Activated CD4-positive, alpha-beta T cell treated with anti-CD3 and anti-CD28 coated beads for 4 hours (primary cell): ENCODE data around the gene CPEB3.
"Not testable (repeated sequence)": the region's sequence is repeated elsewhere in the genome, so short reads cannot be mapped to it uniquely, and the experiment has no call there.

Experiments used
- DNase-seq, 2 donors: peaks; one replicate each; pipeline ENCODE4 v3.0.0-alpha.2; 2020

The CPEB3 gene

DNA sequence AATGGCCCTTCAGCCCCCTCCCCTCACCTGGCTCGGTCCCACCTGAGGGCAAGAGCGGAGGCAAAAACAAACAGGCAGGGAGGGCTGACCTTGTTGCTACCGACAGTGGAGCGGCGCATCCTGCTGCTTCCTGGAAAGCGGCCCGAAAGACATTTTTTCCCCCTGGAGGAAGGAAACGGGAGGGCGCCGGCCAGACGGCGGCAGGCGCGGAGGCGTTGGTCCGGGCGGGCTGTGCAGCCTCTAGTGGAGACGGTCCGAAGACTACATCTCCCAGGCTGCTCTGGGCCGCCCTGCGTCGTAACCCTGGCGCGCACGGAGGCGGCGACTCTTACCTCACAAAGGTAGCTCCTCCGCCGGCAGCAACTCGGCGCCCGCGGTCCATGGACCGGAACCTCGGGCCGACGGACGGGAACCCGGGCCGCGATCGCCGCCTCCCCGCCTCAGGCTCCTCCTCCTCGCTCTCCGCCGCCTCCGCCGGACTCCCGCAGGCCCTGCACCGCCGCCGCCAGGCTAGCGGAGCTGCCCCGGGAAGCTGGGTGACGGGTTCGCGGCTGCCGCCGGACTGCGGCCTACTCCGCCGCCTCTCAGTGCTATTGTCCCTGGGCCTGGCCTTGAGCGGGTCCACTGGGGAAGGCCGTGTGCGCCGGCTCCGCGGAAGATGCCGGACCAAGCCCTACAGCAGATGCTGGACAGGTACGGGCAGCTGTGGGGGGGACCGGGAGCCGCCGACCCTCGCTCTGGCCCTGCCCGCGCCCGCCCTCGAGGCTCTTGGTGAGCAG lies at the start of gene CPEB3, which contains the start of gene MARCHF5:
Gene CPEB3 (minus strand): TSS at position 242 of the 779 bp plus-strand sequence. CDS start 50,728 bp downstream, outside the sequence.
Gene MARCHF5 (plus strand): TSS at position 331 of the 779 bp plus-strand sequence. CDS start 328 bp downstream, at position 659.
- peak; percentile 86 for DNase-seq

DNA sequence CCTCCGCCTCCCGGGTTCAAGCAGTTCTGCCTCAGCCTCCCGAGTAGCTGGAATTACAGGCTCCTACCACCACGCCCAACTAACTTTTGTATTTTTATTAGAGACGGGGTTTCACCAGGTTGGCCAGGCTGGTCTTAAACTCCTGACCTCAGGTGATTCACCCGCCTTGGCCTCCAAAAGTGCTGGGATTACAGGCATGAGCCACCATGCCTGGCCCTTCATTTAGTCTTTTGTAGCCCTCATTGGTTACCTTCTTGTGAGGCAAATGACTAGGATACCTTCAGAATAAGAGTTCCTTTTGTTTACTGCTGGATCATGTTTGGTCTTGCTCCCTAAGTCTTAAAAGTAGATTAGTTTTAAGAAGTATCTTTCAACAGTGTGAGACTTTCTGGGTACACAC lies 39.0 kb upstream of the CPEB3 start:
- not testable (repeated sequence) for DNase-seq

DNA sequence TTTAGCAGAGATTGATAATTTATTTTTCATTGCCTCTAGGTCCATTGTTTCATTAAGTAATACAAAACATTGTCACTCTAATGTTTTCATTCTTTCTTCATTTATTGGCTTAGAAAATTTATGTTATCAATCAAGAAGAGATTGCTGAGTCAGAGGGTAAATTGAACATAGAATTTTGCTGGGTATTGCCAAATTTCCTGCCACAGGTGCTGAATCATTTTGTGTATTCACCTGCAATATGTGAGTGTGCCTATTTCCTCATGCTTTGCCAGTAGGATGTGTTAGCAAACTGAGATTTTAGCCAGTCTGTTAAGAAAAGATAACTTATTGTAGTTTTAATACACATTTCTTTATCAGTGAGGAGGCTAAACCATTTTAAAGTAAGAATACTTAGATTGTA lies 38.1 kb upstream of the CPEB3 start:
- DNase-seq = no peak

DNA sequence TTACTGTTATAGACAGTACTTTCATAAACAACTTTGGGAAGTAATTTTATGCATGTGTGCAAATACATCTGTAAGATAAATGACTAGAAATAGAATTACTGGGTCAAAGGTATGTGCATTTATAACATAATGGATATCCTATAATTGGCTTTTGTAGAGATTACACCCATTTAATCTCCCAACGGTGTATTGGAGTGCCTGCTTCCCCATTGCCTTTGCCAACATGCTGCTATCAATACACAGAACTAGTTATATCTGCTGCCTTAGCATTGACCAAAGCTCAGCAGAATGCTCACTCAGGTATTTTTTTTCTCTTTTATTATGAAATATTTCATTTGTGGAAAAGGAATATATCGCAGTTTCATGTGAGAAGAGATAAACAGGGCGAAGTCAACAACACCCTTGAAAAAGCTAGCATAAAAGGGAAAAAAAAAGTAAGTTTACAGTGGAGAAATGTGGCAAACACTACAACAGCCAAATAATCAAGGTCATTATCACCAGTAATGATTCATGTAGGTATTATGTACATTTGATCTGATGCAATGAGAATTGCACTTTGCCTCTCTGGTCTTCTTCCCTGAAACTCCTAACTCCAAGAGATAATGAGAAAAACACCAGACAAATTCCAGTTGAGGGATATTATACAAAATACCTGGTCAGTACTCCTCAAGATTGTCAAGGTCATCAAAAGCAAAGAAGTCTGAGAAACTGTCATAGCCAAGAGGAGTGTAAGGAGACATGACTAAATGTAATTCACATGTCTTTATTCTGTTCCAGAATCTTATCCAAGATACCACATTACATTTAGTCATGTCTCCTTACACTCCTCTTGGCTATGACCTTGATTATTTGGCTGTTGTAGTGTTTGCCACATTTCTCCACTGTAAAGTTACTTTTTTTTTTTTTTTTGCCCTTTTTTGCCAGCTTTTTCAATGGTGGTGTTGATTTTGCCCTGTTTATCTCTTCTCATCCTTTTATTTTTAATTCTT lies 36.9 kb upstream of the CPEB3 start:
- no peak for DNase-seq

DNA sequence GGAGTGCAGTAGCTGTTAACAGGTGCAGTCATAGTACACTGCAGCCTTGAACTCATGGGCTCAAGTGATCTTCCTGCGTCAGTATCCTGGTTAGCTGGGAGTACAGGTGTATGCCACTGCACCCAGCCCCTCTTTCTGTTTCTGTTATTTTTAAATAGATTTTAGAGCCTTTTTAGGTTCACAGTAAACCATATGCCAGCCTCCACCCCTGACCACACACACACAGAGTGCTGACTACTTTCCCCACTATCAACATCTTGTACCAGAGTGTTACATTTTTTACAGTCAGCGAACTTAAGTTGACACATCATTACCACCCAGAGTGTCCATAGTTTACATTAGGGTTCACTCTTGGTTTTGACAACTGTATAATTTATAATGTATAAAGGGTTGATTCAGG lies 32.2 kb upstream of the CPEB3 start:
- DNase-seq = no peak

DNA sequence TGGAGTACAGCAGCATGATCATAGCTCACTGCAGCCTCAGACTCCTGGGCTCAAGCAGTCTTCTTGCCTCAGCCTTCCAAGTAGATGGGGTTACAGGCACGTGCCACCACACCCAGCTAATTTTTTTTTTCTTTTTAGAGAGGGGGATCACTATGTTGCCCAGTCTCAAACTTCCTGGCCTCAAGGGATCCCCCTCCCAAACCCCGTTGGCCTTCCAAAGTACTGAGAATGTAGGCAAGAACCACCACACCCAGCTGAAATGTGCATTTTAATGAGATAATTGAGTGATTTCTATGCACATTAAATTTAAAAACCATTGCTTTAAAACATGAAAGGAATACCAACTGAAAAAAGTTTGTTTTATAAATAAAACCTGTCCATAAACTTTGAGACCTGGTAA lies 25.7 kb upstream of the CPEB3 start:
- DNase-seq = no peak

DNA sequence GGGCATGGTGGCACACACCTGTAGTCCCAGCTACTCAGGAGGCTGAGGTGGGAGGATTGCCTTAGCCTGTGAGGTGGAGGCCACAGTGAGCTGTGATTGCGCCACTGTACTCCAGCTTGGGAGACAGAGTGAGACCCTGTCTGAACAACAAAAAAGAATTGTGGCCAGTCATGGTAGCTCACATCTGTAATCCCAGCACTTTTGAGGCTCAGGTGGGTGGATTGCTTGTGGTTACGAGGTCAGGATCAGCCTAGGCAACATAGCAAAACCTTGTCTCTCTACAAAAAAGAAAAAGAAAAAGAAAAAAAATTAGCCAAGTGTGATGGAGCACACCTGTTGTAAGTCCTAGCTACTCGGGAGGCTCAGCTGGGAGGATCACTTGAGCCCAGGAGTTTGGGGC lies 22.9 kb upstream of the CPEB3 start:
- no peak for DNase-seq

DNA sequence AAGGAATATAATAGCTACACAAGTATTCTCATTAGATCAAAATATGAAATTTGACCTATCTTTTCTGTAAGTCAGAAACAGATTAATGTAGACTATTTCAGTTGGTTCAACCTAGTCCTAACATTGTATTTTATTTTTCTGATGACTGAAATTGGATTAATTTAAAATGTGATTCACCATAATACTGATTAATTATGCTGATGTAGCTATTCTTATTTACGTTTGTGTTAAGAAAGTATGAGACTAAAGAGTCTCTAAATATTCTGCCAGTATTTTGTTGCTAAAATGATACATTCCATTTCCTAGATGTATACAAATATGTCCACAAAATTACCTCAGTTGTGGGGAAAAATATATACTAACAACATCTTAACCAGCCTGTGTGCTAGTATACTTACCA lies 18.4 kb upstream of the CPEB3 start:
- no peak for DNase-seq

DNA sequence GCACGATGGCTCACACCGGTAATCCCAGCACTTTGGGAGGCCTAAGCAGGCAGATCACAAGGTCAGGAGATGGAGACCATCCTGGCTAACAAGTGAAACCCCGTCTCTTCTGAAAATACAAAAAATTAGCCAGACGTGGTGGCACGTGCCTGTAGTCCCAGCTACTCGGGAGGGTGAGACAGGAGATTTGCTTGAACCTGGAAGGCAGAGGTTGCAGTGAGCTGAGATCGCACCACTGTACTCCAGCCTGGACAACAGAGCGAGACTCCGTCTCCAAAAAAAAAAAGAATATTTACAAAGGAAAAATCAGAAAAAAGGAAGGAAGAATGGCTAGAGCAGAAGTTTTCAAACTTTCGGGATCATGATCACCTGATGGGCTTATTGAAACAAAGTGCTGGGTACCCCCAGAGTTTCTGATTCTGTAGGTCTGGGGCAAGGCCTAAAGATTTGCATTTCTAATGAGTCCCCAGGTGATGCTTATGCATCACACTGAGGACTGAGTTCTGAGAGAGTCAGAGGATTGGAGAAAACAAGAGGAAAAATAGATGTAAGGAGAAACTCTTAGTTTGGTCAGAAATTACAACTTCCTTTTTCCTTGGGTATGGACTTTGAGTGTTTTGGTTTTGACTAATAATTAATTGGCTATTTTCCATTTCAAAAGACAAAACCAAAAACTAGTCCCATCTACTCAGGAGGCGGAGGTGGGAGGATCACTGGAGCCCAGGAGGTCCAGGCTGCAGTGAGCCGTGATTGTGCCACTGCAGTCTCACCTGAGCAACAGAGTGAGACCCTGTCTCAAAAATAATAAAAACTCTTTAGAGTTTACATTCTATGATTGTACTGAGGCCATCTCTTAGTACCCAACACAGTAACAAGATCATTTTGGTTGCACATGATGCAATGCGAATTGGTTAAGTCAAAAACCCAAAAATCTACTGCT lies 14.5 kb upstream of the CPEB3 start:
- no peak for DNase-seq

DNA sequence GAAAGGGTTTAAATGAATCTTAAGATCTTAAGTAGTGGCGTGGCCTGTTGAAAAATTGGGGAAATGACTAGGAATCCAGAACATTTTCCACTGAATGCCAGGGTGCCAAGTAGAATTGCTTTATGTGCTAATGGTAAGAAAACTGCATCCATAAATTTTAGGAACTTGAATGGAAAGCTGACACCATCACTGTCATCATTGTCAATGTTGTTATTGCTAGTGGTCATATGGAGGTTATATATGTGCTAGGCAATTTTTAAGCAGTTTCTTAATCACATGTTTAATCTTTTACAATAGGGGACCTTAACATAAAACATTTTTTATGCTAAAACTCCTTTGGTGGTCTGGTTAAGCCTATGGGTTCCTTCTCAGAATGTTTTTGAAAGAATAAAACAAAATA lies 13.2 kb upstream of the CPEB3 start:
- no peak for DNase-seq

DNA sequence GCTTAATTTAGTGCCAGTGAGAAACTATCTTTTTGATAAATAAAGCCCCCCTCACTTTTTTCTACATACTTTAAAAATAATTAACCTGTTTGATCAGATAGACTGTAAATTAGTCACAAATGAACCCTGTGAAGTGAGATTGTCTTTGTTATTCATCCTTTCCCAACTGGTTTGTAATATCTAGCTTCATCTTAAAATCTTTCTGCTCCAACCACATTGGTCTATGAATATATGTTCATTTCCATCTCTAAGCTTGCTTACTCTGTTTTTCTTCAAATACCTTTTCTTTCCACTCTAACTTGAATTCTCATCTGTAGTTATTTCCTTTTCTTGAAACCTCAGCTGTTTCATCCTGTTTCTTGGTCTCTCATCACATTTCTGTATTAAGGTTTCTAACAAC lies 12.2 kb upstream of the CPEB3 start:
- DNase-seq = no peak

DNA sequence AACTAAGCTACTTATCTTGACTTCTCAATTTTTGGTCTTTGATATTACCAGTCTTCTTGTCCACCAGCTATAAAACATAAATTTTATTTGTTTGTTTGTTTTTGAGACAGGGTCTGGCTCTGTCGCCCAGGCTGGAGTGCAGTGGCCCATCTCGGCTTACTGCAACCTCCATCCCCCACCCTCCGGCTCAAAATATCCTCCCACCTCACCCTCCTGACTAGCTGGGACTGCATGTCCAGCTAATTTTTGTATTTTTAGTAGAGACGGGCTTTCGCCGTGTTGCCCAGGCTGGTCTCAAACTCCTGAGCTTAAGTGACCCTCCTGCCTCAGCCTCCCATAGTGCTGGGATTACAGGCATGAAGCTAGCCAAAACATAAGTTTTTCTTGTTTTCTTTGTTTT lies 7.6 kb upstream of the CPEB3 start:
- DNase-seq = no peak

DNA sequence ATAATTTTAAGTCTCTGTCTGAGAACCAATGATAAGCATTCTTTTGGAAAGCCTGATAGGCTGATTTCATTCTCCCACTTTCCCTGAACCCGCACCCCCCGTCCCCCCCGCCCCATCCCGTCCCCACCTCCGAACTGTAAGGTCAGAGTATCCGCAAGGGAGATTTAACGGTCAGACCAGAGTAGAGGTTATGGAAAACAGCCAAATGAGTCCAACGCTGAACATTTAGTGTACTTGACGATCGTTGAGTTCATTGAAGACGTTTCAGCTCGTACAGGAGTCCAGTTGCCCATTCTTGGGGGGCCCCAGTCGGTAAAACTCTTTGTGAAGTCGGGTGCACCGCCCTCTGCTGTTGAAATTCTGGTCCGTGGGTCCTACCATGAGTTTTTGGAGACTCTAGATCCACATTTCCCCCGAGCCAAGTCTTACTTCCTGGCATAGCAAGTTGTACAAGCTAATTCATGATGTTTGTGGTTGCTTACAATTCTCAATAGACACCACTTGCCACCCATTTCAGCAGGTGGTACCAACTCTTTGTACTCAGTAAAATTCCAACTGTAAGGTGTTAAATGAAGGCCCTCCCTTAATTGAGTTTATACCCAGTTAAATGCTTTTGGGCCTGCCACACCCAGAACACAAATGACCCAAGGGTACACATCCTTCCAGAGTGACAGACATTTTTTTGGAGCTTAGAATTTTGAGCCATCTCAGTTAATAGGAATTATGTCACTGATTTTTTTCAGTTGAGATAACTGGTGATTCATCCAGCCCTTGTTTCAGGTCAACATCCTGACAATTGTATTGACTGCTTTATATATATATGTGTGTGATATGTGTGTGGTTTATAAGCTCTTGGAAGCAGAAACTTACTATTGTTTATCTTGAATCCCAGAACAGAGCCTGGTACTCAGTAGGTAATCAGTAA lies 1.3 kb upstream of the CPEB3 start:
- peak; percentile 26 to 30 for DNase-seq

DNA sequence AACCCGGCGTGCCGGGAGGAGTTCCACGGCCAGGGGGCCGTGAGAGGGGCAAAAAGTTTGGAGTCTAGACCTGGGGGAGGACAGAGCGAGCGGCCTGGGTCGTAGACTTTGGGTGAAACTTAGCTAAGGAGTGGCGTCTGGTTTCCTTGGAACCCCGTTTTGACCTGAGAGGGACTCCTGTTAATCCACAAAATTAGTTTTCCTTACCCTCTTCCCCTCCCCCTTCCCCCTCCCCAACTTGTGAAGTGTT lies 663 bp upstream of the CPEB3 start:
- no peak for DNase-seq

DNA sequence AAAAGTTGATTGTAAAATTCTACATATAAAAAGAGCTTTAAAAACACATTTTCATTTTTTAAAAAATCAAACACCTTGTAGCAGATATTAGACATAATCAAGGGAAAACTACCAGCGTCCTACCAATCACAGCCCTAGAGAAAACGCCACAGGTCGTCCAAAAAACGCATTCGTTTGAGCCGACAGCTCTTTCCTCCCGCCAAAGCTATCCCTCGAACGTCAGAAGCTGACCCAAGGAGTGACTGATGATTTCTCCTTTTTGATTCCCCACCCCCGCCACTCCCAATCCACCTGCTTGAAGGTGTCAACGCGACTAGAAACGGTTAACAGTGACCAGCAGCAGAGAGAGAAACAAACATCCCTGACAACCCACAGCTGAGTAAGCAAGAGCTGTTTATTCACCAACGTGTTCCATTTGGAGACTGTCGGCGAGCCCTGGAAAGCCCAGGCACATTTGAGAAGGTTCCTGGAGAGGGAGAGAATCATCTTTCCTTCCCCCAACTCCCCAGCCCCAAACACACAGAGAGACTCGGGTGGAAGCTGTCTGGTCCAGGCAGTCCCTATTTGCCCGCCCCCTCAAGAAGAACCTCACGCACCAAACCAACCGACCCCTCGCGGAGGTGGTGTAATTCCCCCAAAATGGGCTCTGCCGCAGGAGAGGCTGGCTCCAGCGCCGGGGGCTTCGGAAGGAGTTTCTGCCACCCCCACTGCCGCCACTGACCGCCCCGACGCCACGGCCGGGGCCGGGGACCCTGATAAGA lies 622 bp downstream of the CPEB3 start:
- DNase-seq = peak; percentile 3 to 18

DNA sequence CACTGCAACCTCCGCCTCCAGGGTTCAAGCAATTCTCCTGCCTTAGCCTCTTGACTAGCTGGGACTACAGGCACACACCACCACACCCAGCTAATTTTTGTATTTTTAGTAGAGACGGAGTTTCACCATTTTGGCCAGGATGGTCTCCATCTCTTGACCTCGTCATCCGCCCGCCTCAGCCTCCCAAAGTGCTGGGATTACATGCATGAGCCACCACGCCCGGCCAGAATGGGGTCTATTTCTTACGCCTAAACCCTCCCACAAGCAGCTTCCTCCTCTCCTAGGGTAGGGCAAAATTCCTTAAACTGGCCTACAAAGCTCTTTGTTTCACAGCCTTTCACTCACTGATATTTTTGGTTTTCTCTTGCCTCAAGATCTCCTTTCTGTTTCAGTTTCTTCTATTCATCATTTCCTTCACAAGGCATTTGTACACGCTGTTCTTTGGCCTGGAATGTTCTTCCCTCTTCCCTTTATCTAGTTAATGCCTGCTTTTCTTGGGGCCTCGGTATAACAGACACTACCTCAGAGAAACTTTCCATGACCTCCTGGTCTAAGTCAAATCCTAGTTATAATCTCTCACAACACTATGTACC lies 6.7 kb downstream of the CPEB3 start:
- no peak for DNase-seq

DNA sequence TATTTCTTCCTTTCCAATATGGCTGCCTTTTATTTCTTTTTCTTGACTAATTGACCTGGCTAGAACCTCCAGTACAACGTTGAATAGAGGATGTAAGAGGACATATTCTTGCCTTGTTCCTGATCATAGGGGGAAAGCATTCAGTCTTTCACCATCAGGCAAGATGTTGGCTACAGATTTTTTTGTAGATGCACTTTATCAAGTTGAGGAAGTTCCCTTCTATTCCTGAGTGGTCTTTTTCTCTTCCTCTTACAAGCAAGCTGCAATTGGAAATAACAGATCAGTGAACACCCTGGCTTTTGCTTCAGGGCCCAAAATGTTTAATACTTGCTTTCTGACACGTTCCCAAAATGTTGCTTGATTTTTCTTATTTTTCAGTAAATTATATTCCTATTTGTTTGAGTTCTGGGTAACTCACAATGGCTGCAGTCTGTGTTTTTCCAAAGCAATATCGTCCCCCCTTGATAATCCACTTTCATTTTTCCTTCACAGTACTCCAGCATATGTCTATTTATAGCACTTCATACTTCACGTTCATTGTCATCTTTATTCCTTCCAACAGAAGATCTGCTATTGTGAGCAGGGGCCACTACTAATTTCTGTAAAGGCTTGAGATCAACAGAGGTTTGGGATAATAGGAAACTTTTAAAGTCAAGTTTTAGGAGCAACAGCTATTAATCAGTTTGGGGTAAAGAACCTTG lies 11.7 kb downstream of the CPEB3 start:
- DNase-seq = no peak

DNA sequence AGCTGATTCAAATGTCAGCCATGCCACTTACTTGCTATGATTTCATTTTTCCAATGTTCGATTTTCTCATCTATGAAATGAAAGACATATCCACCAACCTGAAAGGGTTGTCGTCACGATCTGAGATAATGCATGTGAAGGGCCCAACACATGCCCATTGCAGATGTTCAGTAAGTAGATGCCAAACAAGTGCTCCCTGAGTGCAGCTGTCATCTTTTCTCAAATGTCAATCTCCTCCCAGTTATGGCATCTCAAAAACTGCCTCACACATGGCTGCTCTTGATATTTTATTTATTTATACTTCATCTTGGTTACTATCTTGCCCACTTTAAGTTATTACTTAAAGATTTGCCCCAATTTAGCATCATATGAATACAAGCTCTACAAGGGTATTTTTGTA lies 16.8 kb downstream of the CPEB3 start:
- no peak for DNase-seq

DNA sequence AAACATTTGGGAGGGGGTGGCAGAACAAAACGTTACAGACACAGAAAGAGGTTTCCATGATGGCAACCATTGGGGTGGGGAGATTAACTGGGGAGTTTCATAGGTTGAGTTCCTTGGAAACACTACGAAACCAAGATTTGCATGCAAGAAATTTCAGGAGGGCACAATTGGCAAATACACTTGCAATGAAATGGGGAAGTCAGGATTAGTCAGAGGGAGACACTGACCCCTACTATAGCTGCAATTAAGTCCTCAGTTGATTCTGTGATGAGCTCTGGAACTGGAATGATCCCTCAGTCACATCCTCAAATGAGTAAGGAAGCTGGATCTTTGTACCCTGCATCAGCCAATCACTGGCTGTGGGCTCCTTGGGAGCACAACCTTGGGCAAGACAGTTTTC lies 22.1 kb downstream of the CPEB3 start:
- DNase-seq = no peak

DNA sequence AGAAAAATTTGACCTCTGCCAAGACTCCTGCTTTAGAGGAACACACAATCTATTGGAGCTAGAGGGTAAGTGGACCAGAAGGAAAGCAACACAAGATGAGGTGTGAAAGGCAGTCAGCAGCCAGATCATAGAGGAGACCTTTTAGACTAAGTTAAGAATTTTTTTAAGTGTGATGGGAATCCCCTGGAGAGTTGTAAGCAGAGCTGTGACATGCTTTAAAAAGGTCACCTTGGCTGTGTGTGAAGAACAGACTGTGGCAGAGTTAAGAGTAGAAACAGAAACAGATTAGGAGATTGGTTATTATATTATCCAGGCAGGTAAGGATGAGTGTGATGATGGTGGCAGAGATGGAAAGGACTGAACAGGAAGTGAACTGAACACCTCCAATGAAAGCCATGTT lies 23.5 kb downstream of the CPEB3 start:
- no peak for DNase-seq
